ENCODE results near the gene NOL4L.
"Not testable (repeated sequence)": the region's sequence is repeated elsewhere in the genome, so short reads cannot be mapped to it uniquely, and the experiment has no call there.

Gene NOL4L

DNA sequence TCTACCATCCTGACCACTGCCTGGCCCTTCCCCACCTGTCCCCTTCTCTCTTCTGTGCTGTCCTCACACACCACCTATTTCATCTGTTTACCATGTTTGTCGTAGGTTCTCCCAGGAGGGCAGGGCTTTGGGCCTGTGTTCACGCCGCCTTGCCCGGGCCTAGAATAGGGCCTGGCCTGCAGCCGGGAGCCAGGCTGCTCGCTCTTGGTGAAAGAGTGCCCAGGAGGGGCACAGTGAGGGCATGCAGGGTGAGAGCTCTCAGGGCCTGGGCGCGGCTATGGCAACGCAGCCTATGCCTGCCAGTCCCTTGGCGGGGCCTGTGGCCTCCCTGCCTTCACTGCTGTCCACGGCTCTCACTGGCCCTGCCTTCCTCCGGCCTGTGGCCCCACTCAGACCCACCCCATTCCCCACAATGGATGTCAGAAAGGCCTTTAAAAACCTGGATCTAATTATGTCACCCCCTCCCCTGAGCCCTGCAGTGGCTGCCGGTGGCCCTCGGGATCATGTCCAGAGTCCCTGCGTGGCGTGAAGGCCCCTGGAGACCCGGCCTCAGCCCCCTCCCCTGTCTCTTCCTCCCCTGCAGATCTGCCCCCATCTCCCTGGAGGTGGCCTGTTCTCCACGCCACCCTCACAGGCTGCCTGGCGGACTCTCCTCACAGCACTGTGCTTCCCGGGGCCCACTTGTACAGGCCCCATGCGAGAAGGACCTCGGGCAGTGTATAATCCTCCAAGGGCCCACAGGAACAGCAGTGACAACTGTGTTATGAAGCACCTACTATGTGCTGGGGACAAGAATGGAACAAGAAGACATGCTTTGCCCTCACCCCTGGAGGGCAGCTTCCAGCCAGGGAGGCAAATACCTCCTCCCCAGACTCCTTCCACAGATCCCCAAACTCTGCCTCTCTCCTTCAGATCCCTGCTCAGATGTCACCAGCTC is 22.9 kb upstream of the NOL4L start:
- H3K36me3 Mint-ChIP-seq: no peaks in the 10 kb centered on the region
- peak overlapping the region; percentile 3 for H3K27ac Mint-ChIP-seq
- H3K9me3 Mint-ChIP-seq: no peaks in the 10 kb centered on the region
- H3K4me3 Mint-ChIP-seq: no peak overlapping the region
- ATAC-seq (no peak), DNase-seq (ENCODE audit: low spot score in 2 of 2) (no peak)
- H3K4me1 Mint-ChIP-seq: no peaks in the 10 kb centered on the region

- no peak overlapping the region for H3K4me3 Mint-ChIP-seq
- no peaks in the 10 kb centered on the region for H3K9me3 Mint-ChIP-seq
- no peak overlapping the region for H3K27ac Mint-ChIP-seq
- no peaks in the 10 kb centered on the region for H3K36me3 Mint-ChIP-seq
- no peak for ATAC-seq
- H3K4me1 Mint-ChIP-seq: peaks cover 4% of the 10 kb centered on the region
- no peak for DNase-seq (ENCODE audit: low spot score in 2 of 2)
Observed at GRCh38 chr20:32607324-32607723, 22.2 kb upstream of the NOL4L start.

DNA sequence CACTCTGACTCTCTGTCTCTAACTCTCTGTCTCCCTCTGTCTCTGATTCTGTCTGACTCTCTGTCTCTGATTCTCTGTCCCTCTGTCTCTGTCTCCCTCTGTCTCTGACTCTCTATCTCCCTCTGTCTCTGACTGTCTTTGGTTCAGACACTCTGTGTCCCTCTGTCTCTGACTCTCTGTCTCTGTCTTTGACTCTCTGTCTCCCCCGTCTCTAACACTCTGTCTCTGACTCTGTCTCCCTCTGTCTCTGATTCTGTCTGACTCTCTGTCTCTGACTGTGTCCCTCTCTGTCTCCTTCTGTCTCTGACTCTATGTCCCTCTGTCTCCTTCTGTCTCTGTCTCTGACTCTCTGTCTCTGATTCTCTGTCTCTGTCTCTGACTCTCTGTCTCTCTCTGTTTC is 21.7 kb upstream of the NOL4L start:
- Mint-ChIP-seq H3K9me3 (no peaks in the 10 kb centered on the region), H3K36me3 (no peaks in the 10 kb centered on the region), H3K4me3 (no peak overlapping the region), H3K27ac (no peak overlapping the region), H3K4me1 (peaks cover 6% of the 10 kb centered on the region)
- ATAC-seq (no peak), DNase-seq (ENCODE audit: low spot score in 2 of 2) (no peak)

DNA sequence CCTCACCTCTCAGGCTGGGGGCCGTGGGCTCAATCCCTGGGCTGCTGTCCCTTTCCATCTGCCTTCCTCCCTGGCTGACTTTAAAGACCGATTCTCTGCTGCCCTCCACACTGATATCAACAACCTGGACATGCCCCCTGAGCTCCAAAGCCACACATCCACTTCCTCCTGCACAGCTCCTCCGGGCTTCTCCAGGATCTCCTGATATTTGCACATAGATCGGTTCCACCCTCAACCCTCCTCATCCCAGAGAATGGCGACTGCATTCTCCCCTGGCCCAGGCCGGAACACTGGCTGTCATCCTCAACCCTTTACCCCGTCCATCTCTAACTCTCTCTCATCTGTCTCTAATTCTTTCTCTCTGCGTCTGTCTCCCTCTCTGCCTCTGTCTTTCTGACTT is 21.0 kb upstream of the NOL4L start:
- ATAC-seq: no peak
- peaks cover 6% of the 10 kb centered on the region for H3K4me1 Mint-ChIP-seq
- H3K9me3 Mint-ChIP-seq: no peaks in the 10 kb centered on the region
- H3K36me3 Mint-ChIP-seq: no peaks in the 10 kb centered on the region
- DNase-seq (ENCODE audit: low spot score in 2 of 2): no peak
- H3K4me3 Mint-ChIP-seq: no peak overlapping the region
- no peak overlapping the region for H3K27ac Mint-ChIP-seq

DNA sequence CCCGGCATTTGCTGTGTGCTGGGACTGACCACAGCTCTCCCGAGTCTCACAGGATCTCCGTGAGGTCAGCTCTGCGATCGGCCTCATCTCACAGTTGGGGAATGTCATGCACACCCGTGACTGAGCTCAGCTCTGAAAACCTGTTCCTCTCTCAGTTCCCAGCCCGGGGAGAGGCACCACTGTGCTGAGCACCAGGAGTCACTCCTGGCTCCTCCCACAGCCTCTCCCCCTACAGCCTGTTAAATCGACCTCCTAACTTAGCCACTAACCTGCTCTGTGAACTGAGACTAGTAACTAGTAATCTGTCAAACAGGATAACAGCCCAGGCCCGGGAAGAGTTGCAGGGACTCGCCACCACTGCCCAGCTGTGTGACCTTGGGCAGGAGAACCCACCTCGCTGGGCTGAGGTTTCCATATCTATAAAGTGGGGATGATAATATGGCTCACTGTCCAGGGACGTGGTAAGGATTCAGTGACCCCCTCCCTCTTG is 20.1 kb upstream of the NOL4L start:
- Mint-ChIP-seq H3K4me3 (no peak overlapping the region), H3K9me3 (no peaks in the 10 kb centered on the region), H3K27ac (no peak overlapping the region)

GRCh38 chr20:32603046-32603726 is 18.1 kb upstream of the NOL4L start:
- Mint-ChIP-seq H3K27ac (no peak overlapping the region), H3K4me3 (no peak overlapping the region), H3K36me3 (no peaks in the 10 kb centered on the region), H3K4me1 (peaks cover 6% of the 10 kb centered on the region), H3K9me3 (no peaks in the 10 kb centered on the region)
- ATAC-seq (no peak), DNase-seq (ENCODE audit: low spot score in 2 of 2) (no peak)

More for the DNA sequence above, 20.1 kb upstream of the NOL4L start:
- peaks cover 6% of the 10 kb centered on the region for H3K4me1 Mint-ChIP-seq
- ATAC-seq (no peak), DNase-seq (ENCODE audit: low spot score in 2 of 2) (no peak)
- no peaks in the 10 kb centered on the region for H3K36me3 Mint-ChIP-seq

DNA sequence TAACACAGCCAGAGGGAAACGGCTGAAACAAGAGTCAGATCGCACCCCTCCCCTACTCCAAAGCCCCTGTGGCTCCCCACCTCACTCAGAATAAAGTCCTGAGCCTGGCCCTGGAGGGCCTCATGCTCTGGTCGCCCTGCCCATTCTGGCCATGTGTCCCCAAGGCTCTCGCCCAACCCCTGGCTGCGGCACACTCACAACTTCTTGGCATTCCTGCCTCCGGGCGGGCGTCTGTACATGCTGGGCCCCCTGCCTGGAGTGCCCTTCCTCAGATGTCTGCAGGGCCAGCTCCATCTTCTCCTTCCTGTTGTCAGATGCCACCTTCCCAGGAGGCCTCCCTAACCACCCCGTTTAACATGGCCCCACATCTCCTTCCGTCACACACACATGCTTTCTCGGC is 17.1 kb upstream of the NOL4L start:
- peaks cover 6% of the 10 kb centered on the region for H3K4me1 Mint-ChIP-seq
- no peak overlapping the region for H3K4me3 Mint-ChIP-seq

DNA sequence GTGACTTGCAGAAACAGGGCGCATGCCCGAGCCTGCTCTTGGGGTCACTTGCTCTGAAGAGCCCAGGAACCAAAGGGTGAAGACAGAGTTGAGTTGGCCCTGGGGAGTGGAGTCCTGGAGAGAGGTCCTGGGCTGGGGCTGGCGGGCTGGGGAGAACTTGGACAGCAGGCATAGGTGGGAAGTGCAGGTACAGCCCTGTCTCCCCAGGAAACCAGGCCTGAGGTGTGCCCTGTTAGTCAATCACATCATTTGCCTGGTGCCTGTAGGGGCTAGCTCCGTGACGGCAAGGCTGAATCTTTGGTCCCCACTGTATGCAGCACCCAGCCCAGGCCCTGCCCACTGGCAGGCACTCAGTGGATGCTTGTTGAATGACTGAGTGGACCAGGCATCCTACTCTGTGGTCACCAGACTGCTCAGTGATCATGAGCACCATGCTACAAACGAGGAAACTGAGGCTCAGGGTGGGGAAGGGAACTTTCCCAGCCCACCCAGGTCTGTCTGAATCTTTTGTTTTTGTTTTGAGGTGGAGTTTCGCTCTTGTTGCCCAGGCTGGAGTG is 15.6 kb upstream of the NOL4L start:
- Mint-ChIP-seq H3K4me3 (no peak overlapping the region), H3K36me3 (no peaks in the 10 kb centered on the region), H3K9me3 (no peaks in the 10 kb centered on the region), H3K27ac (no peak overlapping the region), H3K4me1 (peaks cover 6% of the 10 kb centered on the region)
- ATAC-seq (no peak), DNase-seq (ENCODE audit: low spot score in 2 of 2) (no peak)

More for the DNA sequence above, 17.1 kb upstream of the NOL4L start:
- no peak for DNase-seq (ENCODE audit: low spot score in 2 of 2)
- no peak overlapping the region for H3K27ac Mint-ChIP-seq
- no peaks in the 10 kb centered on the region for H3K9me3 Mint-ChIP-seq
- no peaks in the 10 kb centered on the region for H3K36me3 Mint-ChIP-seq
- no peak for ATAC-seq

DNA sequence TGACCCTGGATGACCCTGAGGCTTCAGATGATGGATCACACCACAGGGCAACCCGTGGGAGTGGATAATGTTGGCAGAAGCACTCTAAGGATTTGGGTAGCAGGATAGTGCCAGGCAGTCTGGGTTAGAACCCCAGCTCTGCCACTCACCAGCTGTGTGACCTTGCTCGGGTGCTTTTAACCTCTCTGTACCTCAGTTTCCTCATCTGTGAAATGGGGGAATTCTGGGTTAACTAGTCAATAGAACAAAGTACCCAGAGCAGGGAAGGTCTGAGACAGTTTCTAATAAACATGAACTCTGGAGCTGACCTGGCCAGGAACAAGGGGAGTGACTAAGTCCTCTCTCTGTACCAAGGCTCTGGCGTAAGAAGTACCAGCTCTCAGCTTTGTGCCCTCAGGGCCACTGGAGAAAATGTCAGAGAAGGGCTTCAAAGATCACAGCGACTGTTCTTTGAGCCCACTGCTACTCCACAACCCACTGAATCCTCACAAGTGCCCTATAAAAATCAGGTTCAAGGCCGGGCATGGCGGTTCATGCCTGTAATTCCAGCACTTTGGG is 14.7 kb upstream of the NOL4L start:
- DNase-seq (ENCODE audit: low spot score in 2 of 2) (no peak), ATAC-seq (no peak)
- H3K4me3 Mint-ChIP-seq: no peak overlapping the region
- H3K36me3 Mint-ChIP-seq: no peaks in the 10 kb centered on the region
- no peaks in the 10 kb centered on the region for H3K9me3 Mint-ChIP-seq
- H3K27ac Mint-ChIP-seq: no peak overlapping the region
- H3K4me1 Mint-ChIP-seq: peaks cover 12% of the 10 kb centered on the region

GRCh38 chr20:32598606-32599005 is 13.5 kb upstream of the NOL4L start:
- no peaks in the 10 kb centered on the region for H3K9me3 Mint-ChIP-seq
- ATAC-seq (no peak), DNase-seq (ENCODE audit: low spot score in 2 of 2) (no peak)
- H3K36me3 Mint-ChIP-seq: no peaks in the 10 kb centered on the region
- H3K4me3 Mint-ChIP-seq: no peak overlapping the region
- H3K27ac Mint-ChIP-seq: peak overlapping the region; percentile 54
- H3K4me1 Mint-ChIP-seq: peaks cover 15% of the 10 kb centered on the region

DNA sequence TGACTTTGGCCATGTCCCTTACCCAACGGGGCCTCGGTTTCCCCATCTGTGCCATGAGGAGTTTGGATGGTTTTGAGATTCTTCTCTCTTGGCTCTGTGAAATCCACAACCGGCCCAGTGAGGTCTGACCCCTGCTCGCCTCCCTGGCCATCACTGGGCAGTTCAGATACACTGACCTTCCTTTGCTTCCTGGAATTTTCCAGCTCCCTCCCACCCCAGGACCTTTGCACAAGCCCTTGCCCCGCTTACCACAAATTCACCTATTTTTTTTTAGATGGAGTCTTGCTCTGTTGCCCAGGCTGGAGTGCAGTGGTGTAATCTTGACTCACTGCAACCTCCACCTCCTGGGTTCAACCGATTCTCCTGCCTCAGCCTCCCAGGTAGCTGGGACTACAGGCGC is 12.6 kb upstream of the NOL4L start:
- Mint-ChIP-seq H3K36me3 (no peaks in the 10 kb centered on the region), H3K9me3 (no peaks in the 10 kb centered on the region), H3K4me3 (no peak overlapping the region), H3K4me1 (peaks cover 22% of the 10 kb centered on the region), H3K27ac (no peak overlapping the region)
- no peak for ATAC-seq
- DNase-seq (ENCODE audit: low spot score in 2 of 2): no peak

- DNase-seq (ENCODE audit: low spot score in 2 of 2) (no peak), ATAC-seq (no peak)
- peak overlapping the region; percentile 48 for H3K27ac Mint-ChIP-seq
- no peaks in the 10 kb centered on the region for H3K9me3 Mint-ChIP-seq
- H3K4me3 Mint-ChIP-seq: no peak overlapping the region
- no peaks in the 10 kb centered on the region for H3K36me3 Mint-ChIP-seq
- peaks cover 16% of the 10 kb centered on the region for H3K4me1 Mint-ChIP-seq
Observed at GRCh38 chr20:32596681-32597252, 11.6 kb upstream of the NOL4L start.

- H3K27ac Mint-ChIP-seq: no peak overlapping the region
- no peak for DNase-seq (ENCODE audit: low spot score in 2 of 2)
- no peaks in the 10 kb centered on the region for H3K9me3 Mint-ChIP-seq
- ATAC-seq: no peak
- H3K36me3 Mint-ChIP-seq: no peaks in the 10 kb centered on the region
- peaks cover 16% of the 10 kb centered on the region for H3K4me1 Mint-ChIP-seq
- no peak overlapping the region for H3K4me3 Mint-ChIP-seq
Observed at GRCh38 chr20:32595143-32595542, 10.0 kb upstream of the NOL4L start.

DNA sequence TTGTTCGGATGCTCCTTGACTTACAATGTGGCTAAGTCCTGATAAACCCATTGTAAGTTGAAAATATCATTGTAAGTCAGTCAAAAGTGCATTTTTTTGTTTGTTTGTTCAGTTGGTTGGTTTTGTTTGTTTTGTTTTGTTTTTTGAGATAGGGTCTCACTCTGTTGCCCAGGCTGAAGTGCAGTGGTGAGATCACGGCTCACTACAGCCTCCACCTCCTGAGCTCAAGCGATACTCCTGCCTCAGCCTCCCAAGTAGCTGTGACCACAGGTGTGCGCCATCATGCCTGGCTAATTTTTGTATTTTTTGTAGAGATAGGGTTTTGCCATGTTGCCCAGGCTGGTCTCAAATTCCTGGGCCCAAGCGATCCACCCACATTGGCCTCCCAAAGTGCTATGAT is 9.5 kb upstream of the NOL4L start:
- not testable (repeated sequence) for DNase-seq (ENCODE audit: low spot score in 2 of 2); H3K4me3 Mint-ChIP-seq; ATAC-seq; H3K36me3 Mint-ChIP-seq; H3K27ac Mint-ChIP-seq; H3K9me3 Mint-ChIP-seq
- H3K4me1 Mint-ChIP-seq: peaks cover 17% of the 10 kb centered on the region

DNA sequence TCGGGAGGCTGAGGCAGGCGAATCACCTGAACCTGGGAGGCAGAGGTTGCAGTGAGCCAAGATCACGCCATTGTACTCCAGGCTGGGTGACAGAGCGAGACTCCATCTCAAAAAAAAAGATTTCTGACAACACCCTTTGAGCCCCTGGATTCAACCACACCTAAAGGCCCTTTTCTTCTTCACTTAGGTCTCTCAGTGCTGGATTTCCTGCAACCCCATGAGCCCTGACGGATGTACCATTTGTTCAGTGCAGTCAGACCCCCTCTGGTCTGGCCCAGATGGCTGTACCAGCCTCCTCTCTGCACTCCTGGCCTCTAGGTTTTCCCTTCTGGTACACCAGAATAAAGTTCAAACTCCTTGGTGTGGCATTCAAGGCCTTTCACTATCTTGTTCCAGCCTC is 9.1 kb upstream of the NOL4L start:
- Mint-ChIP-seq H3K9me3 (no peaks in the 10 kb centered on the region), H3K4me3 (no peak overlapping the region), H3K27ac (no peak overlapping the region), H3K36me3 (no peaks in the 10 kb centered on the region), H3K4me1 (peaks cover 22% of the 10 kb centered on the region)
- DNase-seq (ENCODE audit: low spot score in 2 of 2) (no peak), ATAC-seq (no peak)
